Smooth muscle cell (in vitro differentiated cells): ENCODE measurements around the gene CSAD. TPM values are rescaled to one million over a fixed set of nuclear protein-coding genes. Genes with fewer than 3 reads are reported as not detected.

ENCODE experiments used
- DNase-seq: peaks from one replicate; lab custom pipeline; 2025; ENCODE audit not compliant: unreplicated experiment; lab: John Stamatoyannopoulos, UW
- H2AFZ ChIP-seq: fragments of 200-600 bp; sonication (generic); 2 replicates; pipeline ENCODE4 v1.6.0; 2016; ENCODE audit warnings: antibody characterized with exemption, low read depth, mild to moderate bottlenecking
- H3F3A ChIP-seq: fragments of 200-600 bp; sonication (generic); 2 replicates; pipeline ENCODE4 v1.6.0; 2017; ENCODE audit warnings: antibody characterized with exemption, low read depth
- H3K27ac ChIP-seq: fragments of 200-600 bp; sonication (generic); 2 replicates; pipeline ENCODE4 v1.5.1; 2016; ENCODE audit warnings: low read depth, mild to moderate bottlenecking
- H3K27me3 ChIP-seq: fragments of 200-600 bp; sonication (generic); 2 replicates; pipeline ENCODE4 v1.6.1; 2016; ENCODE audit warnings: low read depth, mild to moderate bottlenecking
- H3K36me3 ChIP-seq: fragments of 200-600 bp; sonication (generic); 2 replicates; pipeline ENCODE4 v1.5.1; 2016; ENCODE audit warnings: low read depth
- H3K4me1 ChIP-seq: fragments of 200-600 bp; sonication (generic); 2 replicates; pipeline ENCODE4 v1.5.1; 2016; ENCODE audit warnings: low read depth
- H3K4me2 ChIP-seq: fragments of 200-600 bp; sonication (generic); 2 replicates; pipeline ENCODE4 v1.6.0; 2016; ENCODE audit warnings: mild to moderate bottlenecking
- H3K4me3 ChIP-seq: fragments of 200-600 bp; sonication (generic); 2 replicates; pipeline ENCODE4 v1.5.1; 2016; ENCODE audit warnings: mild to moderate bottlenecking
- H3K79me2 ChIP-seq: fragments of 200-600 bp; sonication (generic); 2 replicates; pipeline ENCODE4 v1.6.0; 2016; ENCODE audit warnings: low read depth, mild to moderate bottlenecking
- H3K9ac ChIP-seq: fragments of 200-600 bp; sonication (generic); 2 replicates; pipeline ENCODE4 v1.6.0; 2016; ENCODE audit warnings: low read depth
- H3K9me3 ChIP-seq: fragments of 200-600 bp; sonication (generic); replicated peaks from 2 replicates; pipeline ENCODE4 v1.5.1; 2016; ENCODE audit warnings: low read depth
- H4K20me1 ChIP-seq: fragments of 200-600 bp; sonication (generic); 2 replicates; pipeline ENCODE4 v1.6.0; 2016; ENCODE audit warnings: low read depth
- WGBS: methylation state at CpG from one replicate; pipeline ENCODE4 v1.1.7; 2016; ENCODE audit warnings: low lambda C conversion rate; 5-methylcytosine and 5-hydroxymethylcytosine counted together
- polyA plus RNA-seq: library from polyadenylated mRNA; unstranded; fragments of >200 nt; fragmentation: Nextera tagmentation; extraction: Ambion mirVana; gene quantifications from 2 replicates; pipeline ENCODE4 v1.2.1, GENCODE V29; 2016
- total RNA-seq: library from RNA; depleted of rRNA; stranded (reverse); fragments of >200 nt; gene quantifications from 2 replicates; pipeline ENCODE4 v1.2.3, GENCODE V29; 2014
- TF ChIP-seq, protein P1 (sequence below): fragments of 200-600 bp; sonication (generic); IDR thresholded peaks from 2 replicates; pipeline ENCODE4 v1.5.1; 2017; ENCODE audit warnings: borderline replicate concordance, mild to moderate bottlenecking, antibody characterized with exemption; ENCODE audit not compliant: insufficient read depth, poor library complexity, severe bottlenecking

Gene CSAD
- total and polyA plus RNA-seq, 2 experiments from 2014 or later: 4.8 to 10.6 TPM

DNA sequence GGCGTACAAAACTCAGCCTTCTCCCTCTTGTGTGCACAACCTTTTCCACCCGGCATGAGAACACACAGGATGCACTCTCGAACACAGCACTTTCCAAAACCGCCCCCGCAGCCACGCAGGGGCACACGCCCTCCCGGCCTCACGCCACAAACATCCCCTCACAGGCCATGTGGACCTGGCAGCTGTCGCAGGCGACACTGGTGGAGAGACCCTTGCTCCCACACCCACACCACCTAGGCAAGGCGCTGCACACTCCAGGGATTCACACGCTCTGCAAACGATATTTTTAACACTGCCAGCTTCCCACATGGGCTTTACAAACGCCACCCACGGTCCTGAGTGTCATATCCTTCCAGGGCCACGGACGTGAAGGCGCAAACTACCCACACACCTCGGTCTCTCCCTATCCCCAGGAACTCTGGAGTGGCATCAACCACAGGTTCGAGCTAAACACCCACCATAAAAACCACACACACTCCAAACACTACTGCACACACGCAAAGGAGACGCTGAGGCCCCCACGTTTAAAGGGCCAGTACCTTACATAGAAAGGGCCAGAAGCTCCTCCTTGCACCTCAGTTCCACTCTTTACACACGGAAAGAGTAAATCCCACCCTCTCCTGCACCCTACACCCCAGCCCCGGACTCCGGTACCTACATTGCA, 38.7 kb upstream of the CSAD start:
- TF ChIP-seq, protein P1, sequence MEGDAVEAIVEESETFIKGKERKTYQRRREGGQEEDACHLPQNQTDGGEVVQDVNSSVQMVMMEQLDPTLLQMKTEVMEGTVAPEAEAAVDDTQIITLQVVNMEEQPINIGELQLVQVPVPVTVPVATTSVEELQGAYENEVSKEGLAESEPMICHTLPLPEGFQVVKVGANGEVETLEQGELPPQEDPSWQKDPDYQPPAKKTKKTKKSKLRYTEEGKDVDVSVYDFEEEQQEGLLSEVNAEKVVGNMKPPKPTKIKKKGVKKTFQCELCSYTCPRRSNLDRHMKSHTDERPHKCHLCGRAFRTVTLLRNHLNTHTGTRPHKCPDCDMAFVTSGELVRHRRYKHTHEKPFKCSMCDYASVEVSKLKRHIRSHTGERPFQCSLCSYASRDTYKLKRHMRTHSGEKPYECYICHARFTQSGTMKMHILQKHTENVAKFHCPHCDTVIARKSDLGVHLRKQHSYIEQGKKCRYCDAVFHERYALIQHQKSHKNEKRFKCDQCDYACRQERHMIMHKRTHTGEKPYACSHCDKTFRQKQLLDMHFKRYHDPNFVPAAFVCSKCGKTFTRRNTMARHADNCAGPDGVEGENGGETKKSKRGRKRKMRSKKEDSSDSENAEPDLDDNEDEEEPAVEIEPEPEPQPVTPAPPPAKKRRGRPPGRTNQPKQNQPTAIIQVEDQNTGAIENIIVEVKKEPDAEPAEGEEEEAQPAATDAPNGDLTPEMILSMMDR: no peak
- Histone ChIP-seq H3K79me2 (peaks cover 4% of the 10 kb centered on the region), H3F3A (peaks cover 10% of the 10 kb centered on the region), H3K27ac (peak overlapping the region; percentile 97), H3K9ac (peak overlapping the region; percentile 42), H3K4me3 (peak overlapping the region; percentile 61), H3K27me3 (no peaks in the 10 kb centered on the region), H2AFZ (no peak overlapping the region), H3K36me3 (no peaks in the 10 kb centered on the region), H4K20me1 (peaks cover 39% of the 10 kb centered on the region), H3K4me2 (peak overlapping the region; percentile 88), H3K9me3 (no peaks in the 10 kb centered on the region), H3K4me1 (peaks cover 43% of the 10 kb centered on the region)
- DNase-seq: no peak
- WGBS: 1% methylated on average over 27 of the region's 27 CpGs

GRCh38 chr12:53218551-53219291, 38.0 kb upstream of the CSAD start:
- H3K9me3 ChIP-seq: no peaks in the 10 kb centered on the region
- no peaks in the 10 kb centered on the region for H3K27me3 ChIP-seq
- peak overlapping the region; percentile 88 for H3K4me2 ChIP-seq
- peak overlapping the region; percentile 35 for H3K27ac ChIP-seq
- H3F3A ChIP-seq: peaks cover 3% of the 10 kb centered on the region
- 8% methylated on average over 24 of the region's 30 CpGs for WGBS
- no peak overlapping the region for H2AFZ ChIP-seq
- H3K36me3 ChIP-seq: no peaks in the 10 kb centered on the region
- peaks cover 36% of the 10 kb centered on the region for H3K4me1 ChIP-seq
- DNase-seq: no peak
- peaks cover 39% of the 10 kb centered on the region for H4K20me1 ChIP-seq
- no peak overlapping the region for H3K9ac ChIP-seq
- peaks cover 4% of the 10 kb centered on the region for H3K79me2 ChIP-seq
- peak overlapping the region; percentile 61 for H3K4me3 ChIP-seq
- TF ChIP-seq, protein P1: no peak

DNA sequence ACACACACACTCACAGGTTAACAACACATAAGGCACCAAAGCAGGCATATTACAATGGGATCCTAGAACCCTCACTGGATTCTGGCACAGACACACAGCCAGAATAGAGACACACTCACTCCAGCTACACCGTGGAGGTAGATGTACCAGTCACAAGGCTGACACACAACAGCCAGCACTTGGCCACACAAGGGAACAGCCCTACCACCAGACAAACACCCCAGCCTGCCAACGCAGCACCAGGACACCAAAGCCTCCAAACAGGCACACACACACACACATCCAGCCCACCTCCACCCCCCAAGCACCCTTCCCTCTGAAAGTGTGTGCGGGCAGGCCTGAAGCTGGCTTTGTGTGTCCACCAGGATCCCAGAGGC, 37.2 kb upstream of the CSAD start:
- no peak overlapping the region for H2AFZ ChIP-seq
- no peak overlapping the region for H3K27ac ChIP-seq
- DNase-seq: no peak

More for the DNA sequence above, 37.2 kb upstream of the CSAD start:
- TF ChIP-seq, protein P1: no peak
- peaks cover 3% of the 10 kb centered on the region for H3F3A ChIP-seq
- peak overlapping the region; percentile 88 for H3K4me2 ChIP-seq
- peak overlapping the region; percentile 61 for H3K4me3 ChIP-seq
- H3K4me1 ChIP-seq: peaks cover 28% of the 10 kb centered on the region
- no peaks in the 10 kb centered on the region for H3K27me3 ChIP-seq
- no peaks in the 10 kb centered on the region for H3K36me3 ChIP-seq
- H3K79me2 ChIP-seq: peaks cover 4% of the 10 kb centered on the region
- H4K20me1 ChIP-seq: peaks cover 39% of the 10 kb centered on the region
- no peaks in the 10 kb centered on the region for H3K9me3 ChIP-seq
- H3K9ac ChIP-seq: no peak overlapping the region
- WGBS: 37% methylated on average over 3 of the region's 3 CpGs
